Heart right ventricle (tissue), 16 donors: ENCODE data around the gene KPTN. TPM values are rescaled to one million over a fixed set of nuclear protein-coding genes. Genes with fewer than 3 reads are reported as not detected.
"Not testable (repeated sequence)": the region's sequence is repeated elsewhere in the genome, so short reads cannot be mapped to it uniquely, and the experiment has no call there.

ENCODE experiments used
- ATAC-seq, 8 donors: fragments of 200-7000 bp; cut with Tn5 transposase; one replicate each; pipeline ENCODE4 v1.9.1; 2020; ENCODE audit warnings: mild to moderate bottlenecking in 8 of 8, moderate library complexity in 8 of 8, moderate number of reproducible peaks in 1 of 8
- DNase-seq, 2 donors: peaks; one replicate each; pipeline ENCODE4 v3.0.0-alpha.2; 2020
- H3K27ac ChIP-seq, 10 donors: fragments of 200-600 bp; sonication (generic) in 2 of 10; one replicate each; pipeline versions ENCODE4 v1.5.0 to v1.8.0; 2020 to 2022; ENCODE audit warnings: mild to moderate bottlenecking in 3 of 10
- H3K27me3 ChIP-seq, 7 donors: fragments of 200-600 bp; one replicate each; pipeline ENCODE4 v1.8.0; 2021 to 2022; ENCODE audit warnings: mild to moderate bottlenecking in 2 of 7
- H3K36me3 ChIP-seq, 9 donors: fragments of 200-600 bp; sonication (generic) in 1 of 9; one replicate each; pipeline versions ENCODE4 v1.5.0 to v1.8.0; 2020 to 2022; ENCODE audit warnings: mild to moderate bottlenecking in 2 of 9
- H3K4me1 ChIP-seq, 9 donors: fragments of 200-600 bp; sonication (generic) in 1 of 9; one replicate each; pipeline versions ENCODE4 v1.5.0 to v1.8.0; 2020 to 2022; ENCODE audit warnings: mild to moderate bottlenecking in 4 of 9
- H3K4me3 ChIP-seq, 10 donors: fragments of 200-600 bp; sonication (generic) in 2 of 10; one replicate each; pipeline versions ENCODE4 v1.5.0 to v1.8.0; 2020 to 2022; ENCODE audit warnings: mild to moderate bottlenecking in 7 of 10, moderate library complexity in 2 of 10
- H3K9me3 ChIP-seq, 11 donors: fragments of 200-600 bp in 10 of 11; sonication (generic) in 2 of 11; one replicate each; pipeline versions ENCODE4 v1.5.0 to v1.8.0; 2013 to 2022; ENCODE audit warnings: mild to moderate bottlenecking in 2 of 11, control low read depth in 1 of 11, moderate library complexity in 1 of 11
- WGBS, 2 donors: extraction: QIAGEN DNeasy Blood & Tissue Kit; methylation state at CpG; one replicate each; pipeline ENCODE4 v1.1.7; 2013; ENCODE audit warnings: inconsistent platforms in 1 of 2; 5-methylcytosine and 5-hydroxymethylcytosine counted together
- intact Hi-C, 10 donors: fragments of 100-400 bp; cut with DNase I; formaldehyde crosslinking; loops; one replicate each; pipeline versions ENCODE4 v1.11.1 to v1.14.2; 2022
- polyA plus RNA-seq, 2 donors: library from polyadenylated mRNA; stranded (reverse); fragments of 200-250 nt; gene quantifications; one replicate each; pipeline ENCODE4 v1.2.3, GENCODE V29; 2013
- total RNA-seq, 10 donors: library from RNA; stranded (reverse); fragmentation: NEBNext Ultra II Directional in 3 of 10; extraction: Animal tissue kit (Norgen Biotek cat#: 25700) in 3 of 10; gene quantifications; one replicate each; pipeline versions ENCODE4 v1.2.1 to v1.2.4, GENCODE V29; 2021 to 2023
- TF ChIP-seq, protein P1 (sequence below), 9 donors: fragments of 200-600 bp; sonication (generic) in 2 of 9; IDR thresholded peaks; one replicate each; pipeline versions ENCODE4 v1.5.0 to v1.8.0; 2021 to 2022; ENCODE audit warnings: antibody characterized with exemption in 9 of 9, mild to moderate bottlenecking in 5 of 9, moderate library complexity in 1 of 9
- donor health status: Arrhythmogenic right ventricular cardiomyopathy.
- donor health status: ischemic (EF 13 %, LVEDD 7.1; RV severe dilation, severe dysfunction).
- donor health status: healthy with polysubstance abuse.
- donor health status: DM: no; HTN: yes; CAD: no.
- donor health status: DM: no; HTN: no; CAD: no.
- donor health status: ischemic (EF 25% LVEDD 6.9; RV normal size, moderate dysfunction).
- donor health status: ischemic (EF 25% LVEDD 5.7; RV mildly dilated, moderate dysfunction).
- donor health status: healthy.
- donor health status: DM: yes; HTN: yes; CAD: no.
- donor health status: Ischemic cardiomyopathy.
- donor health status: ischemic (EF 35%, LVEDD 5.7; RV mildly dilated, moderate dysfunction).
- donor health status: nonischemic (EF 11% LVEDD 7.7; RV severe dilation, severe dysfunction).
- donor health status: DM: yes; HTN: yes; CAD: no.
- donor health status: PGD.
- donor health status: ischemic (EF 29% LVEDD 5.4; RV normal size, mild dysfunction).
- donor health status: nonischemic (EF 23%, LVEDD 6.1; RV moderate dilation, normal function).

KPTN gene
- total and polyA plus RNA-seq, 12 donors, result 4.0 to 35.6 (median 9.0) TPM

DNA sequence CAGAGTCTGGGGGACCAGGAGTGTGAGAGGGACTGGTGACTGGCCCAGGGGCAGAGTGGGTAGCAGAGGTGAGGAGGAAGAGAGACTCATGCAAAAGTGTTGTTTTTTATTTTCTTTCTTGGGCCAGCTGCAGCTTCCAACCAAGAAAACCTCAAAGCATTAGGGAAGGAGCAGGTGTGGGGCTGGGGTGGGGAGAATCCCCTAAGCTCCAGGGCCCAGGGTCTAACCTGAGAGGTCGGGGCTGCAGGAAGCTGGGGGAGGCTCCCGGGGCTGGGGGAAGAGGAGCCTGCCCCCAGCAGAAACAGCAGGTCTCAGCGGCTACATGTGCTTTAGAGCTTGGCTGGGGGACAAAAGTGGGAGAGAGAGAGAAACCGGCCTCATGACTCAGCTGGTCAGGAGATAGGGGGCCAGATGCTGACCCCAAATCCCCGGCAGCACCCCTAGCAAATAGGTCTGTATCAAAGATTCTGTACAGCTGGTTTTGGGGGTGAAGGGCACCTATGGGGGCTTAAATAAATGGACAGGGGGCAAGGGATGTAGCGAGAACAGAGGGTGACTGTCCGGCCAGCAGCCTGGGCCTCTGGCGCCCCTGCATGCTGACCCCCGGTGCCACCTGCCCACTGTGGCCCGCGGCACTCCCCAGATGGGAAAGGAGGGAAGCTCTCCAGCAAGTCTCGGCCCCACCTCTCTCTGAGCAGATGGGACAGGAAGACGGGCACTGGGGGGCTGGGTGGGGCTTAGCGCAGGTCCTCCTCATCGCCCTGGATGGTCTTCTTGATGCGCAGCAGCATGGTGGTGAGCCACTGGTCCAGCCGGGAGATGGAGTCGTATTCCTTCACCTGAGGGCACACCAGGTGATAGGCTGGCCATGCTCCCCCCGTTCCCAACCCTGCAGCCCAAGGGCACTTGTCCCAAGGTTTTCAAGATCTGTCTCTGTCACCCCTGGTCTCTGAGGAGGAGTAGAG, 3.8 kb upstream of the KPTN start:
- ATAC-seq, result no peak
- Histone ChIP-seq H3K27me3 (no peaks in the 10 kb centered on the region), H3K9me3 (no peaks in the 10 kb centered on the region), H3K27ac (no peak overlapping the region), H3K4me3 (no peak overlapping the region), H3K36me3 (peaks cover 0 to 74% (median 11%) of the 10 kb centered on the region in 9 donors), H3K4me1 (peaks cover 0 to 23% (median 11%) of the 10 kb centered on the region in 9 donors)
- 83 to 86% methylated on average over 18 to 19 of the region's 19 CpGs for WGBS, 2 donors
- DNase-seq, result no peak
- TF ChIP-seq, protein P1, sequence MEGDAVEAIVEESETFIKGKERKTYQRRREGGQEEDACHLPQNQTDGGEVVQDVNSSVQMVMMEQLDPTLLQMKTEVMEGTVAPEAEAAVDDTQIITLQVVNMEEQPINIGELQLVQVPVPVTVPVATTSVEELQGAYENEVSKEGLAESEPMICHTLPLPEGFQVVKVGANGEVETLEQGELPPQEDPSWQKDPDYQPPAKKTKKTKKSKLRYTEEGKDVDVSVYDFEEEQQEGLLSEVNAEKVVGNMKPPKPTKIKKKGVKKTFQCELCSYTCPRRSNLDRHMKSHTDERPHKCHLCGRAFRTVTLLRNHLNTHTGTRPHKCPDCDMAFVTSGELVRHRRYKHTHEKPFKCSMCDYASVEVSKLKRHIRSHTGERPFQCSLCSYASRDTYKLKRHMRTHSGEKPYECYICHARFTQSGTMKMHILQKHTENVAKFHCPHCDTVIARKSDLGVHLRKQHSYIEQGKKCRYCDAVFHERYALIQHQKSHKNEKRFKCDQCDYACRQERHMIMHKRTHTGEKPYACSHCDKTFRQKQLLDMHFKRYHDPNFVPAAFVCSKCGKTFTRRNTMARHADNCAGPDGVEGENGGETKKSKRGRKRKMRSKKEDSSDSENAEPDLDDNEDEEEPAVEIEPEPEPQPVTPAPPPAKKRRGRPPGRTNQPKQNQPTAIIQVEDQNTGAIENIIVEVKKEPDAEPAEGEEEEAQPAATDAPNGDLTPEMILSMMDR (IDR thresholded peaks at IDR 0.05), result no peak
- intact Hi-C loops, result no loop called here

DNA sequence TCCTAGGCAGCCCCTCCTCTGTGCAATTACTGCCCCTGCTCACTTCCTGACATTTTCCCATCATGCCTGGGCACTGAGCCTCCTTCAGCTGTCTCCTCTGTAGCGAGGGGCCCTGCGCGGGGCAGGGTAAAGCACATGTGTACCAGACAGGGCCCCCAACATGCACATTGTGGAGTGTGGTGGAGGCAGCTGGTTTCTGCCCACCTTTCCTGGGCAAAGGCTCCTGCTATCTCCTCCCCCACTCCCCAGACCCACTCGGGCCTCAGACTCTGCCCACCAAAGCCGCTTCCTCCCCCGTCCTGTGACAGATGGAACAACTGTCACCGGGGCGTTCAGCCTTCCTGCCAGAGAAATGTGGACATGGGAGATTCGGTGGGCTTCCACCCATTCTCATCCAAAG, 2.9 kb upstream of the KPTN start:
- WGBS, 2 donors, result 66 to 75% methylated on average over 9 of the region's 9 CpGs
- no peak for DNase-seq
- intact Hi-C loops, result no loop called here
- peaks cover 0 to 65% (median 10%) of the 10 kb centered on the region in 9 donors for H3K36me3 ChIP-seq
- H3K27ac ChIP-seq, result no peak overlapping the region
- TF ChIP-seq, protein P1 (IDR thresholded peaks at IDR 0.05), result no peak
- peaks cover 0 to 18% (median 9%) of the 10 kb centered on the region in 9 donors for H3K4me1 ChIP-seq
- H3K9me3 ChIP-seq, result no peaks in the 10 kb centered on the region
- no peaks in the 10 kb centered on the region for H3K27me3 ChIP-seq
- no peak for ATAC-seq
- no peak overlapping the region for H3K4me3 ChIP-seq

DNA sequence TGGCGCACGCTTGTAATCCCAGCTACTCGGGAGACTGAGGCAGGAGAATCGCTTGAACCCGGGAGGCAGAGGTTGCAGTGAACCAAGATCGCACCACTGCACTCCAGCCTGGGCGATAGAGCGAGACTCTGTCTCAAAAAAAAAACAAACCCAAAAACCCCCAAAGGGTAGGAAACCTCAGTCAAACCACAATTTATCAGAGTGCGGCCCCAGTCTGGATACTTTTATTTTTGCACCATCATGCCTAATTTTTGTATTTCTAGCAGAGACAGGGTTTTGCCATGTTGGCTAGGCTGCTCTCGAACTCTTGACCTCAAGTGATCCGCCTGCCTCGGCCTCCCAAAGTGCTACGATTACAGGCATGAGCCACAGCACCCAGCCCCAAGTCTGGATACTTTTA, 2.2 kb upstream of the KPTN start:
- ATAC-seq, intact Hi-C loops, DNase-seq, H3K27ac ChIP-seq, H3K4me3 ChIP-seq, H3K9me3 ChIP-seq, H3K27me3 ChIP-seq: not testable (repeated sequence)
- peaks cover 0 to 58% (median 5%) of the 10 kb centered on the region in 9 donors for H3K36me3 ChIP-seq
- 90 to 92% methylated on average over 13 of the region's 13 CpGs for WGBS, 2 donors
- H3K4me1 ChIP-seq, result peaks cover 0 to 18% (median 9%) of the 10 kb centered on the region in 9 donors

DNA sequence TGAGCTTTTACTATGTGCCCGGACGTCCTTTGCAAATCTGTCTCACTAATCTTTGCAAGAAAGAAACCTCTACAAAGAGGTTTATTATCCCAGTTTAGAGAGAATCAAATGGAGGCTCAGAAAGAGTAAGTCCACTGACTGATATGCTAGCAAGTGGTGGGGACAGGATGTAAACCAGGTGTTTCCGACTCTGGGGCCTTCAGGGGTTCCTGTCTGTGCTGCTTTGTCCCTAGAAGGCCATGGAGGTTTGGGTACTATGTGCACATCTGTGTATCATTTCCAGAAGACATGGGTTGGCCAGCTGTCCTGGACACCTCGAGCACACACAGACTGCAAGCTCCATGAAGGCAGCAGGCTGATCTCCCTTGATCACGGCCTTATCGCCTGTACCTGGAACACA, 1.2 kb upstream of the KPTN start:
- 82 to 83% methylated on average over 6 of the region's 6 CpGs for WGBS, 2 donors
- DNase-seq (no peak), ATAC-seq (no peak)
- TF ChIP-seq, protein P1 (IDR thresholded peaks at IDR 0.05), result no peak
- peak overlapping the region in 1 of 10 donors; percentile 73 for H3K4me3 ChIP-seq
- intact Hi-C loops, result no loop called here
- H3K27ac ChIP-seq, result peak overlapping the region in 4 of 10 donors; percentile 89 to 98 (median 94)
- no peaks in the 10 kb centered on the region for H3K27me3 ChIP-seq
- no peaks in the 10 kb centered on the region for H3K9me3 ChIP-seq
- peaks cover 0 to 18% (median 9%) of the 10 kb centered on the region in 9 donors for H3K4me1 ChIP-seq
- H3K36me3 ChIP-seq, result peaks cover 0 to 50% (median 5%) of the 10 kb centered on the region in 9 donors
